GM12891 (cell line): Measurements from ENCODE around the gene TENM3.

Experiments
- POLR2AphosphoS5 ChIP-seq: IDR thresholded peaks from 2 replicates; pipeline ENCODE4 v1.6.1; 2011; ENCODE audit warnings: low read depth, low read length, control low read depth
- TAF1 ChIP-seq: IDR thresholded peaks from 2 replicates; pipeline ENCODE4 v1.6.1; 2011; ENCODE audit warnings: low read depth, low read length, control low read depth

- TF ChIP-seq TAF1 (no peak), POLR2AphosphoS5 (no peak)
Observed at GRCh38 chr4:182346250-182346649, 103.0 kb downstream of the TENM3 start.
